Hepatocyte (in vitro differentiated cells): ENCODE results near the gene ADAM10. TPM values are rescaled to one million over a fixed set of nuclear protein-coding genes. Genes with fewer than 3 reads are reported as not detected.

ENCODE experiments used
- DNase-seq: peaks from one replicate; pipeline ENCODE4 v3.0.0-alpha.2; 2016; ENCODE audit warnings: low spot score
- H2AFZ ChIP-seq: fragments of 200-600 bp; sonication (generic); 2 replicates; pipeline ENCODE4 v1.6.0; 2016; ENCODE audit warnings: antibody characterized with exemption, mild to moderate bottlenecking
- H3K27ac ChIP-seq: fragments of 200-600 bp; sonication (generic); 2 replicates; pipeline ENCODE4 v1.5.1; 2016; ENCODE audit warnings: mild to moderate bottlenecking
- H3K27me3 ChIP-seq: fragments of 200-600 bp; sonication (generic); 2 replicates; pipeline ENCODE4 v1.6.1; 2016
- H3K36me3 ChIP-seq: fragments of 200-600 bp; sonication (generic); replicated peaks from 2 replicates; pipeline ENCODE4 v1.5.1; 2016; ENCODE audit warnings: low read depth; ENCODE audit not compliant: insufficient read depth
- H3K4me1 ChIP-seq: fragments of 200-600 bp; sonication (generic); 2 replicates; pipeline ENCODE4 v1.5.1; 2016; ENCODE audit warnings: mild to moderate bottlenecking, moderate library complexity; ENCODE audit not compliant: insufficient read depth
- H3K4me2 ChIP-seq: fragments of 200-600 bp; sonication (generic); 2 replicates; pipeline ENCODE4 v1.6.0; 2016
- H3K4me3 ChIP-seq: fragments of 200-600 bp; sonication (generic); 2 replicates; pipeline ENCODE4 v1.5.1; 2016; ENCODE audit warnings: mild to moderate bottlenecking
- H3K79me2 ChIP-seq: fragments of 200-600 bp; sonication (generic); 2 replicates; pipeline ENCODE4 v1.6.0; 2017; ENCODE audit warnings: mild to moderate bottlenecking
- H3K9me2 ChIP-seq: fragments of 200-600 bp; sonication (generic); replicated peaks from 2 replicates; pipeline ENCODE4 v1.6.0; 2017; ENCODE audit warnings: mild to moderate bottlenecking; ENCODE audit not compliant: insufficient read depth
- H3K9me3 ChIP-seq: fragments of 200-600 bp; sonication (generic); 2 replicates; pipeline ENCODE4 v1.5.1; 2016; ENCODE audit warnings: low read depth, mild to moderate bottlenecking
- H4K20me1 ChIP-seq: fragments of 200-600 bp; sonication (generic); 2 replicates; pipeline ENCODE4 v1.6.0; 2016; ENCODE audit warnings: mild to moderate bottlenecking; ENCODE audit not compliant: insufficient read depth, poor library complexity, severe bottlenecking
- EZH2 ChIP-seq: fragments of 200-600 bp; sonication (generic); IDR thresholded peaks from 2 replicates; pipeline ENCODE4 v1.6.1; 2016; ENCODE audit warnings: antibody characterized with exemption, mild to moderate bottlenecking, borderline replicate concordance
- EZH2phosphoT487 ChIP-seq: fragments of 200-600 bp; sonication (generic); IDR thresholded peaks from one replicate; pipeline ENCODE4 v1.6.1; 2018; ENCODE audit warnings: antibody characterized with exemption, mild to moderate bottlenecking, low read depth, moderate library complexity; ENCODE audit not compliant: unreplicated experiment, severe bottlenecking
- WGBS: methylation state at CpG from one replicate; pipeline ENCODE4 v1.1.6; 2016; ENCODE audit warnings: low lambda C conversion rate; ENCODE audit errors: missing lambda C conversion rate; 5-methylcytosine and 5-hydroxymethylcytosine counted together
- polyA plus RNA-seq: library from polyadenylated mRNA; unstranded; fragments of >200 nt; fragmentation: Nextera tagmentation; extraction: Ambion mirVana; gene quantifications from 2 replicates; pipeline ENCODE4 v1.2.1, GENCODE V29; 2016
- total RNA-seq: library from RNA; depleted of rRNA; stranded (reverse); fragments of >200 nt; gene quantifications from 2 replicates; pipeline ENCODE4 v1.2.3, GENCODE V29; 2014
- TF ChIP-seq, protein P1 (sequence below): fragments of 200-600 bp; sonication (generic); IDR thresholded peaks from 2 replicates; pipeline ENCODE4 v1.5.1; 2016; ENCODE audit warnings: antibody characterized with exemption, mild to moderate bottlenecking; ENCODE audit not compliant: poor library complexity

The ADAM10 gene
- total and polyA plus RNA-seq, 2 experiments from 2014 or later: 112 to 163 TPM

DNA sequence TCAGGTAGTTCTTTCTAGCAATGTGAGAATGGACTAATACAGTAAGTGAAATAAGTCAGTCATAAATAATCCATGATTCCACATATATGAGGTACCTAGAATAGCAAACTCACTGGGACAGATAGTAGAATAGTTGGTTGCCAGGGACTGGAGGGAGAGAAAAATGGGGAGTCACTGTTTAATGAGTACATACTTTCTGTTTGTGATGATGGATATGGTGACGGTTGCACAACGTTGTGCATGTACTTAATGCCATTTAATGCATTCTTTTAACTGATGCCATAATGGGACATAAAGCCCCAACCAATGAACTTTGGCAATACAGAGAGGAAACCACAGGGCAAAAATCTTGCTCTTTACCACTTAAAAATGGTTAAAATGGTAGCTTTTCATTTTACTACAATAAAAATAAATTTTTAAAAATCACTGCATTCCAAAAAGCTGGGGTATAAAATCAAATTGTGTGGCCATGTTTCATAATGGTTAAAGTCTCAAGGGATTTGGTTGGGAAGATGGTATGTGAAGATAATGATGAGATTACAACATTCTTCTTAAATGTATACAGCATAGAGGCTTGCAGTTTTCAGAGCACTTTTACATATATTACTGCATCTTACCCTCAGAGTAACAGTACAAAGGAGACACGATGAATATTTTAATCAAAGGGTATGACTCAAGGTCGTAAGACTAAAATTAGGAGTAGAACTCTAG lies 45.2 kb downstream of the ADAM10 start:
- H3K27ac ChIP-seq: no peak overlapping the region
- TF ChIP-seq EZH2 (no peak), EZH2phosphoT487 (no peak)
- TF ChIP-seq, protein P1, sequence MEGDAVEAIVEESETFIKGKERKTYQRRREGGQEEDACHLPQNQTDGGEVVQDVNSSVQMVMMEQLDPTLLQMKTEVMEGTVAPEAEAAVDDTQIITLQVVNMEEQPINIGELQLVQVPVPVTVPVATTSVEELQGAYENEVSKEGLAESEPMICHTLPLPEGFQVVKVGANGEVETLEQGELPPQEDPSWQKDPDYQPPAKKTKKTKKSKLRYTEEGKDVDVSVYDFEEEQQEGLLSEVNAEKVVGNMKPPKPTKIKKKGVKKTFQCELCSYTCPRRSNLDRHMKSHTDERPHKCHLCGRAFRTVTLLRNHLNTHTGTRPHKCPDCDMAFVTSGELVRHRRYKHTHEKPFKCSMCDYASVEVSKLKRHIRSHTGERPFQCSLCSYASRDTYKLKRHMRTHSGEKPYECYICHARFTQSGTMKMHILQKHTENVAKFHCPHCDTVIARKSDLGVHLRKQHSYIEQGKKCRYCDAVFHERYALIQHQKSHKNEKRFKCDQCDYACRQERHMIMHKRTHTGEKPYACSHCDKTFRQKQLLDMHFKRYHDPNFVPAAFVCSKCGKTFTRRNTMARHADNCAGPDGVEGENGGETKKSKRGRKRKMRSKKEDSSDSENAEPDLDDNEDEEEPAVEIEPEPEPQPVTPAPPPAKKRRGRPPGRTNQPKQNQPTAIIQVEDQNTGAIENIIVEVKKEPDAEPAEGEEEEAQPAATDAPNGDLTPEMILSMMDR: no peak
- H3K36me3 ChIP-seq: no peaks in the 10 kb centered on the region
- no peaks in the 10 kb centered on the region for H3K9me3 ChIP-seq
- no peak overlapping the region for H3K4me3 ChIP-seq
- 83% methylated on average over 4 of the region's 4 CpGs for WGBS
- no peak overlapping the region for H2AFZ ChIP-seq
- H3K4me2 ChIP-seq: no peak overlapping the region
- H3K9me2 ChIP-seq: no peaks in the 10 kb centered on the region
- no peaks in the 10 kb centered on the region for H3K27me3 ChIP-seq
- DNase-seq: no peak
- peaks cover 91% of the 10 kb centered on the region for H3K79me2 ChIP-seq
- no peaks in the 10 kb centered on the region for H3K4me1 ChIP-seq
- H4K20me1 ChIP-seq: peaks cover 7% of the 10 kb centered on the region

DNA sequence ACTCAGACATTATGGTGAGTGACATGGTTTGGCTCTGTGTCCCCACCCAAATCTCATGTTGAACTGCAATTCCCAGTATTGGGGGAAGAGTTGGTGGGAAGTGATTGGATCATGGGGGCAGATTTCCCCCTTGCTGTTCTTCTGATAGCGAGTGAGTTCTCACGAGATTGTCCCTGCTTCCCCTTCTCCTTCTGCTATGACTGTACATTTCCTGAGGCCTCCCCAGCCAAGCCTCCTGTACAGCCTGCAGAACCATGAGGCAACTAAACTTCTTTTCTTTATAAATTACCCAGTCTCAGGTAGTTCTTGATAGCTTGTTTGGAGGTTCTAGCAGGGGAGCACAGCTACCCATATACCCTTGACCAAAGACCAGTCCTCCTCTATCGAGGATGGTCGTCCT lies 45.9 kb downstream of the ADAM10 start:
- peaks cover 91% of the 10 kb centered on the region for H3K79me2 ChIP-seq
- H4K20me1 ChIP-seq: peaks cover 7% of the 10 kb centered on the region
- 95% methylated on average over 4 of the region's 4 CpGs for WGBS

DNA sequence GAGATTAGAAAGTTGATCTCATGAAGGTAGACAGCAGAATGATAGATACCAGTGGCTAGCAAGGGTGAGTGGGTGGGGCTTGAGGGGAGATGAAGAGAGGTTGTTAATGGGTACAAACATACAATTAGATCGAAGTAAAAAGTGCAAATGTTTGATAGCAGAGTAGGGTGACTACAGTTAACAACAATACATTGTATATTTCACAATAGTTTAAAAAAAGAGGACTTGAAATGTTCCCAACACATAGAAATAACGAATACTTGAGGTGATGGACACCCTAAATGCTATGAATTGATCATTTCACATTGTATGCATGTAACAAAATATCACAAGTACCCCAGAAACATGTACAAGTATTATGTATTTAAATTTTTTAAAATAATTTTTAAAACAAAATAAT lies 47.3 kb downstream of the ADAM10 start:
- TF ChIP-seq, protein P1: no peak
- TF ChIP-seq EZH2phosphoT487: no peak
- TF ChIP-seq EZH2: no peak
- Histone ChIP-seq H3K27me3 (no peaks in the 10 kb centered on the region), H2AFZ (no peak overlapping the region), H3K9me2 (no peaks in the 10 kb centered on the region), H3K4me3 (no peak overlapping the region), H3K79me2 (peaks cover 91% of the 10 kb centered on the region), H3K9me3 (no peaks in the 10 kb centered on the region), H3K36me3 (no peaks in the 10 kb centered on the region), H3K4me1 (no peaks in the 10 kb centered on the region), H4K20me1 (peaks cover 7% of the 10 kb centered on the region), H3K27ac (no peak overlapping the region), H3K4me2 (no peak overlapping the region)
- no peak for DNase-seq
- WGBS: 99% methylated on average over 2 of the region's 2 CpGs

More for the DNA sequence above, 45.9 kb downstream of the ADAM10 start:
- Histone ChIP-seq H3K4me1 (no peaks in the 10 kb centered on the region), H3K9me2 (no peaks in the 10 kb centered on the region), H3K36me3 (no peaks in the 10 kb centered on the region), H3K27me3 (no peaks in the 10 kb centered on the region), H3K4me2 (no peak overlapping the region), H3K27ac (no peak overlapping the region), H2AFZ (no peak overlapping the region), H3K9me3 (no peaks in the 10 kb centered on the region), H3K4me3 (no peak overlapping the region)
- DNase-seq: no peak
- TF ChIP-seq EZH2: no peak
- TF ChIP-seq, protein P1: no peak

DNA sequence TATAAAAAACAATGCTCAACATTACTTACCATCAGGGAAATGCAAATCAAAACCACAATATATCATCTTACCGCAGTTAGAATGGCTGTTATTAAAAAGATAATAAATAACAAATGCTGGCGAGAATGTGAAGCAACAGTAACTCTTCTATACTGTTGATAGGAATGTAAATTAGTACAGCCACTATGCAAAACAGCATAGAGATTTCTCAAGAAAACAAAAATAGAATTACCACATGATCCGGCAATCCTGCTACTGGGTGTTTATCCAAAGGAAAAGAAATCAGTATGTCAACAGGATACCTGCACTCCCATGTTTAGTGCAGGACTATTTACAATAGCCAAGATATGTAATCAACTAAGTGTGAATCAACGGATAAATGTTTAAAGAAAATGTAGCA lies 48.1 kb downstream of the ADAM10 start:
- Histone ChIP-seq H4K20me1 (peaks cover 7% of the 10 kb centered on the region), H3K9me2 (no peaks in the 10 kb centered on the region), H2AFZ (no peak overlapping the region), H3K4me1 (no peaks in the 10 kb centered on the region), H3K4me2 (no peak overlapping the region), H3K9me3 (no peaks in the 10 kb centered on the region), H3K27ac (no peak overlapping the region), H3K36me3 (no peaks in the 10 kb centered on the region), H3K79me2 (peaks cover 96% of the 10 kb centered on the region), H3K27me3 (no peaks in the 10 kb centered on the region), H3K4me3 (no peak overlapping the region)
- WGBS: 89% methylated on average over 4 of the region's 4 CpGs
- no peak for TF ChIP-seq EZH2phosphoT487
- no peak for TF ChIP-seq EZH2
- TF ChIP-seq, protein P1: no peak
- no peak for DNase-seq
